ENCODE results near the gene TRMT11. TPM values are rescaled to one million over a fixed set of nuclear protein-coding genes. Genes with fewer than 3 reads are reported as not detected.
"Not testable (repeated sequence)": the region's sequence is repeated elsewhere in the genome, so short reads cannot be mapped to it uniquely, and the experiment has no call there.

Gene TRMT11
- total RNA-seq, 1 experiment from 2014 or later = 27.7 TPM

- DNase-seq = no peak
- Mint-ChIP-seq H3K27ac (ENCODE audit: unreplicated experiment) (no peak overlapping the region), H3K4me1 (ENCODE audit: low read depth, unreplicated experiment) (no peaks in the 10 kb centered on the region), H3K9me3 (ENCODE audit: low read depth, unreplicated experiment) (no peaks in the 10 kb centered on the region), H3K36me3 (ENCODE audit: insufficient read depth, unreplicated experiment) (peaks cover 27% of the 10 kb centered on the region), H3K27me3 (ENCODE audit: unreplicated experiment) (no peaks in the 10 kb centered on the region), H3K4me3 (ENCODE audit: low read depth, unreplicated experiment) (no peak overlapping the region)
- intact Hi-C loops (cut with micrococcal nuclease; ENCODE audit: unreplicated experiment) = no loop called here
- CTCF ChIA-PET = no interaction called here
- no TSS peak for BruUV-seq (replicated peaks)
- TF ChIP-seq, protein P1, sequence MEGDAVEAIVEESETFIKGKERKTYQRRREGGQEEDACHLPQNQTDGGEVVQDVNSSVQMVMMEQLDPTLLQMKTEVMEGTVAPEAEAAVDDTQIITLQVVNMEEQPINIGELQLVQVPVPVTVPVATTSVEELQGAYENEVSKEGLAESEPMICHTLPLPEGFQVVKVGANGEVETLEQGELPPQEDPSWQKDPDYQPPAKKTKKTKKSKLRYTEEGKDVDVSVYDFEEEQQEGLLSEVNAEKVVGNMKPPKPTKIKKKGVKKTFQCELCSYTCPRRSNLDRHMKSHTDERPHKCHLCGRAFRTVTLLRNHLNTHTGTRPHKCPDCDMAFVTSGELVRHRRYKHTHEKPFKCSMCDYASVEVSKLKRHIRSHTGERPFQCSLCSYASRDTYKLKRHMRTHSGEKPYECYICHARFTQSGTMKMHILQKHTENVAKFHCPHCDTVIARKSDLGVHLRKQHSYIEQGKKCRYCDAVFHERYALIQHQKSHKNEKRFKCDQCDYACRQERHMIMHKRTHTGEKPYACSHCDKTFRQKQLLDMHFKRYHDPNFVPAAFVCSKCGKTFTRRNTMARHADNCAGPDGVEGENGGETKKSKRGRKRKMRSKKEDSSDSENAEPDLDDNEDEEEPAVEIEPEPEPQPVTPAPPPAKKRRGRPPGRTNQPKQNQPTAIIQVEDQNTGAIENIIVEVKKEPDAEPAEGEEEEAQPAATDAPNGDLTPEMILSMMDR (IDR thresholded peaks at IDR 0.05; ENCODE audit: unreplicated experiment) = no peak
These were observed 29.5 kb downstream of the TRMT11 start for GRCh38 chr6:126015863-126016262.

GRCh38 chr6:126016591-126016990, 30.3 kb downstream of the TRMT11 start:
- no peak overlapping the region for H3K27ac Mint-ChIP-seq (ENCODE audit: unreplicated experiment)
- H3K36me3 Mint-ChIP-seq (ENCODE audit: insufficient read depth, unreplicated experiment) = peaks cover 25% of the 10 kb centered on the region
- H3K4me3 Mint-ChIP-seq (ENCODE audit: low read depth, unreplicated experiment) = no peak overlapping the region
- TF ChIP-seq, protein P1 (IDR thresholded peaks at IDR 0.05; ENCODE audit: unreplicated experiment) = no peak
- CTCF ChIA-PET = no interaction called here
- H3K4me1 Mint-ChIP-seq (ENCODE audit: low read depth, unreplicated experiment) = no peaks in the 10 kb centered on the region
- intact Hi-C loops (cut with micrococcal nuclease; ENCODE audit: unreplicated experiment) = no loop called here
- BruUV-seq (replicated peaks) = no TSS peak
- DNase-seq = no peak
- no peaks in the 10 kb centered on the region for H3K9me3 Mint-ChIP-seq (ENCODE audit: low read depth, unreplicated experiment)
- no peaks in the 10 kb centered on the region for H3K27me3 Mint-ChIP-seq (ENCODE audit: unreplicated experiment)

- BruUV-seq (replicated peaks) = no TSS peak
- no peaks in the 10 kb centered on the region for H3K27me3 Mint-ChIP-seq (ENCODE audit: unreplicated experiment)
- intact Hi-C loops (cut with micrococcal nuclease; ENCODE audit: unreplicated experiment) = no loop called here
- TF ChIP-seq, protein P1 (IDR thresholded peaks at IDR 0.05; ENCODE audit: unreplicated experiment) = no peak
- no peaks in the 10 kb centered on the region for H3K4me1 Mint-ChIP-seq (ENCODE audit: low read depth, unreplicated experiment)
- H3K36me3 Mint-ChIP-seq (ENCODE audit: insufficient read depth, unreplicated experiment) = peaks cover 21% of the 10 kb centered on the region
- no peak for DNase-seq
- H3K9me3 Mint-ChIP-seq (ENCODE audit: low read depth, unreplicated experiment) = no peaks in the 10 kb centered on the region
- no peak overlapping the region for H3K27ac Mint-ChIP-seq (ENCODE audit: unreplicated experiment)
- CTCF ChIA-PET = no interaction called here
- no peak overlapping the region for H3K4me3 Mint-ChIP-seq (ENCODE audit: low read depth, unreplicated experiment)
These were observed 31.3 kb downstream of the TRMT11 start for GRCh38 chr6:126017668-126018067.

GRCh38 chr6:126020305-126021050, 34.1 kb downstream of the TRMT11 start:
- Mint-ChIP-seq H3K4me3 (ENCODE audit: low read depth, unreplicated experiment) (no peak overlapping the region), H3K27me3 (ENCODE audit: unreplicated experiment) (no peaks in the 10 kb centered on the region), H3K4me1 (ENCODE audit: low read depth, unreplicated experiment) (no peaks in the 10 kb centered on the region), H3K27ac (ENCODE audit: unreplicated experiment) (peak overlapping the region; percentile 44), H3K9me3 (ENCODE audit: low read depth, unreplicated experiment) (no peaks in the 10 kb centered on the region), H3K36me3 (ENCODE audit: insufficient read depth, unreplicated experiment) (peaks cover 26% of the 10 kb centered on the region)
- DNase-seq = no peak
- intact Hi-C loops (cut with micrococcal nuclease; ENCODE audit: unreplicated experiment) = no loop called here
- CTCF ChIA-PET = no interaction called here
- no TSS peak for BruUV-seq (replicated peaks)
- TF ChIP-seq, protein P1 (IDR thresholded peaks at IDR 0.05; ENCODE audit: unreplicated experiment) = no peak

DNA sequence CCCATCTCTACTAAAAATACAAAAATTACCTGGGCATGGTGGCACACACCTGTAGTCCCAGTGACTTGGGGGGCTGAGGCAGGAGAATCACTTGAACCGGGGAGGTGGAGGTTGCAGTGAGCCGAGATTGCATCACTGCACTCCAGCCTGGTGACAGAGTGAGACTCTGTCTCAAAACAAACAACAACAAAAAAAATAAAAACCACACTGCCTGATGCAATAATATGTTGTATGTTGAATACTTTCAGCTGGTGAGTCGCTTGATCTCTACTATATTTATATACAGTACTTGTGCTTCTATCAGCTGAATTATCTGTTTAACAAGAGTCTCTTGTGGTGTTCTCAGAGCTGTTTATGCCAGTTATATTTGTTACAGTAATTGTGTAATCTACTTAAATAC, 37.1 kb downstream of the TRMT11 start:
- intact Hi-C loops (cut with micrococcal nuclease; ENCODE audit: unreplicated experiment); H3K9me3 Mint-ChIP-seq (ENCODE audit: low read depth, unreplicated experiment); H3K27me3 Mint-ChIP-seq (ENCODE audit: unreplicated experiment); H3K27ac Mint-ChIP-seq (ENCODE audit: unreplicated experiment); CTCF ChIA-PET; BruUV-seq (replicated peaks); DNase-seq; H3K4me1 Mint-ChIP-seq (ENCODE audit: low read depth, unreplicated experiment); H3K4me3 Mint-ChIP-seq (ENCODE audit: low read depth, unreplicated experiment): not testable (repeated sequence)
- peaks cover 22% of the 10 kb centered on the region for H3K36me3 Mint-ChIP-seq (ENCODE audit: insufficient read depth, unreplicated experiment)
